Neural cell (in vitro differentiated cells): ENCODE results near the gene TFAP2C. TPM values are rescaled to one million over a fixed set of nuclear protein-coding genes. Genes with fewer than 3 reads are reported as not detected.
"Not testable (repeated sequence)": the region's sequence is repeated elsewhere in the genome, so short reads cannot be mapped to it uniquely, and the experiment has no call there.

Experiments
- H2AFZ ChIP-seq: fragments of 200-600, 300-800 bp; sonication (generic), shearing (Covaris generic); 2 replicates; pipeline ENCODE4 v1.6.0; 2014; ENCODE audit warnings: low read depth, mild to moderate bottlenecking, antibody characterized with exemption, low read length, moderate library complexity
- H3F3A ChIP-seq: fragments of 200-600 bp; shearing (Covaris generic); 2 replicates; pipeline ENCODE4 v1.6.1; 2016; ENCODE audit warnings: mild to moderate bottlenecking, moderate library complexity, mixed read lengths, antibody characterized with exemption, low read length; ENCODE audit not compliant: insufficient read depth, poor library complexity, severe bottlenecking
- H3K27ac ChIP-seq: fragments of 200-600, 300-800 bp; sonication (generic), shearing (Covaris generic); 2 replicates; pipeline ENCODE4 v1.5.1; 2014; ENCODE audit warnings: mild to moderate bottlenecking, low read length, moderate library complexity
- H3K27me3 ChIP-seq: fragments of 300-800, 200-600 bp; sonication (generic), shearing (Covaris generic); 2 replicates; pipeline ENCODE4 v1.6.0; 2014; ENCODE audit warnings: mild to moderate bottlenecking, low read depth, low read length, moderate library complexity; ENCODE audit not compliant: insufficient read depth
- H3K36me3 ChIP-seq: fragments of 300-800, 200-600 bp; sonication (generic), shearing (Covaris generic); 2 replicates; pipeline ENCODE4 v1.5.1; 2014; ENCODE audit warnings: mild to moderate bottlenecking, antibody characterized with exemption, low read length, moderate library complexity; ENCODE audit not compliant: insufficient read depth
- H3K4me2 ChIP-seq: fragments of 300-800, 200-600 bp; sonication (generic), shearing (Covaris generic); 2 replicates; pipeline ENCODE4 v1.6.0; 2014; ENCODE audit warnings: mild to moderate bottlenecking, low read length
- H3K4me3 ChIP-seq: fragments of 300-800, 200-600 bp; sonication (generic), shearing (Covaris generic); 2 replicates; pipeline ENCODE4 v1.5.1; 2014; ENCODE audit warnings: mild to moderate bottlenecking, low read length, moderate library complexity
- H3K79me2 ChIP-seq: fragments of 200-600 bp; shearing (Covaris generic); replicated peaks from 2 replicates; pipeline ENCODE4 v1.6.0; 2014; ENCODE audit warnings: mild to moderate bottlenecking, low read length, moderate library complexity; ENCODE audit not compliant: insufficient read depth
- H3K9ac ChIP-seq: fragments of 300-800, 200-600 bp; sonication (generic), shearing (Covaris generic); 2 replicates; pipeline ENCODE4 v1.6.1; 2016; ENCODE audit warnings: mild to moderate bottlenecking, low read length, mixed read lengths
- H3K9me2 ChIP-seq: fragments of 200-600 bp; shearing (Covaris generic); 2 replicates; pipeline ENCODE4 v1.6.1; 2016; ENCODE audit warnings: mild to moderate bottlenecking, low read length, mixed read lengths; ENCODE audit not compliant: insufficient read depth
- H3K9me3 ChIP-seq: fragments of 200-600, 300-800 bp; sonication (generic), shearing (Covaris generic); 2 replicates; pipeline ENCODE4 v1.6.1; 2016; ENCODE audit warnings: mild to moderate bottlenecking, mixed run types, low read length, moderate library complexity, mixed read lengths
- H4K20me1 ChIP-seq: fragments of 200-600 bp; shearing (Covaris generic); 2 replicates; pipeline ENCODE4 v1.6.1; 2016; ENCODE audit warnings: mild to moderate bottlenecking, mixed run types; ENCODE audit not compliant: insufficient read depth
- CTCF ChIP-seq: fragments of 450-650 bp; IDR thresholded peaks from 2 replicates; pipeline ENCODE4 v1.5.1; 2014; ENCODE audit warnings: antibody characterized with exemption, mild to moderate bottlenecking, moderate library complexity; ENCODE audit not compliant: poor library complexity, severe bottlenecking
- EP300 ChIP-seq: fragments of 450-650 bp; conservative IDR thresholded peaks from 2 replicates; pipeline ENCODE4 v1.6.1; 2014; ENCODE audit warnings: antibody characterized with exemption, mild to moderate bottlenecking, moderate library complexity; ENCODE audit not compliant: poor library complexity, severe bottlenecking
- EZH2 ChIP-seq: fragments of 200-600, 300-800 bp; shearing (Covaris generic), sonication (generic); IDR thresholded peaks from 2 replicates; pipeline ENCODE4 v1.6.1; 2014; ENCODE audit warnings: antibody characterized with exemption, low read length, borderline replicate concordance, mild to moderate bottlenecking; ENCODE audit not compliant: insufficient read depth, poor library complexity, severe bottlenecking
- REST ChIP-seq: IDR thresholded peaks from 2 replicates; pipeline ENCODE4 v1.6.1; 2012; ENCODE audit warnings: borderline replicate concordance
- polyA plus RNA-seq: library from polyadenylated mRNA; depleted of rRNA; stranded (reverse); fragments of >200 nt; gene quantifications from 2 replicates; pipeline ENCODE4 v1.2.3, GENCODE V29; 2014

The TFAP2C gene
- polyA plus RNA-seq, 1 donor from 2014 or later: not detected

GRCh38 chr20:56617489-56617888 is 11.6 kb upstream of the TFAP2C start:
- Histone ChIP-seq H3K9ac (no peak overlapping the region), H3K27ac (no peak overlapping the region), H3K4me2 (no peak overlapping the region), H3K9me3 (no peaks in the 10 kb centered on the region), H3F3A (no peaks in the 10 kb centered on the region), H4K20me1 (no peaks in the 10 kb centered on the region), H3K79me2 (no peaks in the 10 kb centered on the region), H3K27me3 (no peaks in the 10 kb centered on the region), H3K9me2 (no peaks in the 10 kb centered on the region), H3K4me3 (no peak overlapping the region), H3K36me3 (no peaks in the 10 kb centered on the region), H2AFZ (no peak overlapping the region)
- TF ChIP-seq EZH2 (no peak), CTCF (no peak)

GRCh38 chr20:56621730-56622129 is 7.4 kb upstream of the TFAP2C start:
- no peaks in the 10 kb centered on the region for H3K36me3 ChIP-seq
- H3K27ac ChIP-seq: no peak overlapping the region
- TF ChIP-seq EP300: no peak
- TF ChIP-seq REST: no peak
- no peak for TF ChIP-seq CTCF
- H3K9ac ChIP-seq: no peak overlapping the region
- no peaks in the 10 kb centered on the region for H4K20me1 ChIP-seq
- no peaks in the 10 kb centered on the region for H3K9me2 ChIP-seq
- peaks cover 31% of the 10 kb centered on the region for H3K27me3 ChIP-seq
- no peaks in the 10 kb centered on the region for H3F3A ChIP-seq
- H3K9me3 ChIP-seq: no peaks in the 10 kb centered on the region
- H3K4me2 ChIP-seq: no peak overlapping the region
- no peak overlapping the region for H3K4me3 ChIP-seq
- H3K79me2 ChIP-seq: no peaks in the 10 kb centered on the region
- no peak overlapping the region for H2AFZ ChIP-seq

- not testable (repeated sequence) for H3K36me3 ChIP-seq, H2AFZ ChIP-seq, H3K9me3 ChIP-seq, H3F3A ChIP-seq, H3K79me2 ChIP-seq, H3K9me2 ChIP-seq, H3K4me3 ChIP-seq, H3K9ac ChIP-seq, H3K4me2 ChIP-seq, H4K20me1 ChIP-seq, H3K27ac ChIP-seq
- H3K27me3 ChIP-seq: peaks cover 53% of the 10 kb centered on the region
These were observed 5.2 kb upstream of the TFAP2C start for GRCh38 chr20:56623930-56624329.
